Renal cortex interstitium (tissue), 11 donors: Measurements from ENCODE around the gene GRIFIN. TPM values are rescaled to one million over a fixed set of nuclear protein-coding genes. Genes with fewer than 3 reads are reported as not detected.
"Not testable (repeated sequence)": the region's sequence is repeated elsewhere in the genome, so short reads cannot be mapped to it uniquely, and the experiment has no call there.

Source experiments
- DNase-seq, 11 donors: peaks; one replicate each; pipeline ENCODE4 v3.0.0-alpha.2; 2013; ENCODE audit warnings: low read depth in 9 of 11, low spot score in 4 of 11; ENCODE audit errors: extremely low read depth in 1 of 11
- polyA plus RNA-seq, 3 donors: library from polyadenylated mRNA; unstranded; fragments of 120-200 nt; gene quantifications; one replicate each; pipeline ENCODE4 v1.2.1, GENCODE V29; 2013; ENCODE audit not compliant: insufficient read length in 3 of 3

The GRIFIN gene
- polyA plus RNA-seq, 3 donors, result not detected

DNA sequence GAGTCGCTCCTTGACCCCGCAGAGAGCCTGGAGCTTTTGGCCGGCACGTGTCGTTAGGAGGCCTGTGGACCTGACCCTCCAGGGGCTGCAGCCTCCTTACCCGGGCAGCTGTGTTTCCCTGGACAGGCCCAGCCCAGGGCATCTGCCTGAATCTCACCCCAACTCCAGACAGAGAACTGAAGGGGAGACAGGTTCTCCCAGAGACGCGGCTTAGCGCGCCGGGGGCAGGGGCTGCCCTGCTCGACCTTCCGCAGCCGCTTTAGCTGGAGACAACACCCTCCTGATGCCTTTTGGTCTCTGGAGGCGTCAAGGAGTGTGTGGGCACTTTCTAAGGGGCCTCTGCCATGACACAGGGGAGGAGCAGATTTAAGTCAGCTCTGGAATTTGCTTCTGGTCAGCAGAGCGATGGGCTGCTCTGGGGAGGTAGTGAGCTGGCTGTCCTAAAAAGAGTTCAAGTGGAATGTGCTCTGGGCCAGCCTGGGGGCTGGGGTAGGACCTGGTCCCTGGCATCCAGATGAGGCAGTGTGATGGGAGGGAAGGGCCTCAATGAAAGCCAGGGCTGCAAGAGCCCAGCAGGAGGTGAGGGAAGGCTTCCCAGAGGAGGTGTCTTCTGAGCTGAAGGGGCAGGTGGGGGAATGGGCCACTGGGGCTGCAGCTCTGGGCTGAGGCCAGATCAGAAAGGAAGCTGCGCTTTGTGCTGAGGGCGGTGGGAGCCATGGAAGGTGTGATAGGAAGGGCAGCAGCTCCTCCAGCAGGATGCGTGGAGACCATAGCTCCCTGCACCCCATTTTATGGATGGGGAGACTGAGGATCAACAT, 5.8 kb downstream of the GRIFIN start:
- DNase-seq, result no peak

DNA sequence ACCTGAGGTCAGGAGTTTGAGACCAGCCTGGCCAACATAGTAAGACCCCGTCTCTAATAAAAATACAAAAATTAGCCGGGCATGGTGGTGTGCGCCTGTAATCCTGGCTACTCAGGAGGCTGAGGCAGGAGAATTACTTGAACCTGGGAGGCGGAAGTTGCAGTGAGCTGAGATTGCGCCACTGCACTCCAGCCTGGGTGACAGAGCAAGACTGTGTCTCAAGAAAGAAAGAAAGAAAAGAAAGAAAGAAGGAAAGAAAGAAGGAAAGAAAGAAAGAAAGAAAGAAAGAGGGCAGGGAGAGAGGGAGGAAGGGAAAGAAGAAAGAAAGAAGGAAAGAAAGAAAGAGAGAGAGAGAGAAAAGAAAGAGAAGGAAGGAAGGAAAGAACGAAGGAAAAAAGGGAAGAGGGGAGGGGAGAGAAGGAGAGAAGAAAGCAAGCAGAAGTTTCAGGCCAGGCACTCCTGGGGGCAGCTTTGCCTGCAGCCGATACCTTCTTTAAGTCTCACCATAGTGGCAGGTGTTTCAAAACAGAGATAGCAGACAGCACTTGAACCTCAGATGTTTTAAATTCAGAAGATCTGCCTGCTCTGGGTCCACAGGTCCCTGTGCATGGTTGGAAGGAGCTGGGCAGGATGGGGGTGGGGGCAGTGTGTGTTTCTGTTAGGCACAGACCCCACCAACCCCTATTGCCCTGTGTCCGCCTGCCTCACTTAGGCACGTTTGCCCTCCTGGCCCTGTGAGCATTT, 6.6 kb downstream of the GRIFIN start:
- DNase-seq, result not testable (repeated sequence)

DNA sequence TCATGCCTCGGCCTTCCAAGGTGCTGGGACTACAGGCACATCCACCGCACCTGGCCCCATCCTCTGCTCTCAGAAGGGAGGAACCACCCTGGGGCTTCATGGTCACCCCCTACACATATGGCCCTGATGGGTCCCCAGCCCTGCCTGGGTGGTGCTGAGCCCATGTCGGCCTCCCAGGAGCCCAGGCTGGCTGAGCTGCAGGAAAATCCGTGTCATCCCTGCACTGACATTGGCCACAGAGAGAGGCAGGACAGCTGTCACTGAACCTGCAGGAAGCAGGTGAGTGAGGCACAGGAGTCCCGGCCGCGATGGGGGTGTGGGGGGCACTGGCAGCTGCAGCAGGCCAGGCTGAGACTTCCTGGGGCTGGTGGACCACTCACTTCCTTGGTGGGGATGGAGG, 8.0 kb downstream of the GRIFIN start:
- no peak for DNase-seq

GRCh38 chr7:2466675-2467074, 9.5 kb downstream of the GRIFIN start:
- DNase-seq, result no peak

- no peak for DNase-seq
These were observed 10.3 kb downstream of the GRIFIN start for GRCh38 chr7:2465928-2466327.

DNA sequence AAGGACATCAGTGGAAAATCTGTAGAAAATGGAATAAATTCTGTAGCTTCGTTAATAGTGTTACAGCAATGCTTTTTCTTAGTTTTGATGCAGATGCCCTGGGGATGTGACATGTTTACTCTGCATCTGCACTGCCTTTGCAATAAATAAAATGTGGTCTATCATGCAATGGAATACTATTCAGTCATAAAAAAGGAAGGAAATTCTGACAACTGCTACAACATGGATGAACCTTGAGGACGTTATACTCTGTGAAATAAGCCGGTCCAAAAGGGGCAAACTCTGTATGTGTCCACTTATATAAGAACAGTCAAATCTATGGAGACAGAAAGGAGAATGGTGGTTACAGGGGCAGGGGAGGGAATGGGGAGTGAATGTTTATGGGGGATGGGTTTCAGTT, 13.5 kb downstream of the GRIFIN start:
- no peak for DNase-seq

DNA sequence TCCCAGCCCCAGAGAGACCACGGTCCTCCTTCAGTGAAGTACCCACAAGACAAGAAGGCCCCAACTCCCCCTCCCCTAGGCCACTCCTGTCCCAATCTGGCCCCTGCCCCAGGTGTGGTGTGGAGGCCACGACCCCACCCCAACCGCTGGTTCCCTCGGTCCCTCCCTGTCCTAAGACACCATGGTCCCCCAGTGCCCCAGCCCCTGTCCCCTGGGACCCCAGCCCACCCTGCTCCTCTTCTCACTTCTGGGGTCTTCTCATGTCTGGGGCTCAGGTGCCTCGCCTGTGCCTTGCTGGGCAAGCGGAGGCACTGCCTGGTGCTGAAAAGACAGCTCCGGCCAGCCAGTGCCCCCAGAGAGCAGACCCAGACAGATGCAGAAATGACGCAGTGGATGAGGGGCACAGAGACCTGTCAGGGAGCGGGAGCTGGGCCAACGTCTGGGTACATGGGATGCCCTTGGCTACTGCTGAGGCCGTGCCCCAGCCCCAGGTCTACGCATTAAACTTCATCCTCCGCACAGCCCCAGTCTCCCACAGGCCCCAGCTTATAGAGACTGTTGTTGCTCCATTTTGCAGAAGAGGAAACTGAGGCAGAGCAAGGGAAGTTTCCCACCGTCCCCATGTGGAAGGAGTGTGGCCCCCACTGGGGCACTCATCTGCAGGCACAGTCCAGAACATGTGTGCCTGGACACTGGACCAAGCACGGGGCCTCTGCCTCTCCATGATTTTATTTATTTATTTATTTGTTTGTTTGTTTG, 14.8 kb downstream of the GRIFIN start:
- DNase-seq, result no peak

GRCh38 chr7:2460641-2461040, 15.6 kb downstream of the GRIFIN start:
- DNase-seq, result no peak

DNA sequence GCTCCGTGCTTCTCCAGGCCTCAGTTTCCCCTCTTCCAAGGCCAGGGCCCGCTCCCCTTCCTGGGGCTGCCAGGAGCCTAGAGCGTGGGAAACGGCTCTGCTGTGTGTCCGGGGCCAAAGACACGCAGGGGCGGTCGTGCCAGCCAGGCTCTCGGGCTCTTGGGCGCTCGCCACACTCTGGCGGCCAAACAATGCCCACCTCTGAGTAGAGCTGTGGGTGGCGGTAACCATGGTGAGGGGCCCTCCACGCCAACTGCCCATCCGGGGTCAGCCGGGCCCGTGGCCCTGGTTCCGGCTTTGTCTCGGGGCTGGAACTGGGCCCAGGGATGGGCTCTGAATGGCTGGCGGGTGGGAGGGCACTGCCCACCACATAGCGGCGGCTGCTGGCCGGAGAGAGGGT, 16.0 kb downstream of the GRIFIN start:
- DNase-seq, result no peak

DNA sequence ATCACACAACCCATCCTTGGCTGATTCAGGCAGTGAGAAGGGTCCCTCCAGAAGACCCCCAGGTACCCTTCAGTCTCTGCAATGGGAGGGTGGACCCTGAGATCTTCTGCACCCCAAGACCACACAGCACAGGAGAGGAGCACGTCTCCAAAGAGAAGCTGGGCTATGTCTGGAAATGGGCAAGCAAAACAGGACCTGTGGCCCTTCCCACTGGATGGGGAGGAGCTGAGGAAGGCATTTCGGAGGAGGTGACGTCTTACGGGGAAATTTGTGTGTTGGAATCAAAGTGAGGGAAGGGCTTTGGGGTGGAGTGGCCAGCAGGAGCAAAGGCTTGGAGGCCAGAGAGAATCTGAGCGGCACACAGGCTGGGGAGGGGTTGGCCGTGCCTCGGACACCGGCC, 16.5 kb downstream of the GRIFIN start:
- no peak for DNase-seq

- not testable (repeated sequence) for DNase-seq
These were observed 22.3 kb downstream of the GRIFIN start for GRCh38 chr7:2453849-2454248.

- DNase-seq, result no peak
These were observed 23.4 kb downstream of the GRIFIN start for GRCh38 chr7:2452643-2453270.

DNA sequence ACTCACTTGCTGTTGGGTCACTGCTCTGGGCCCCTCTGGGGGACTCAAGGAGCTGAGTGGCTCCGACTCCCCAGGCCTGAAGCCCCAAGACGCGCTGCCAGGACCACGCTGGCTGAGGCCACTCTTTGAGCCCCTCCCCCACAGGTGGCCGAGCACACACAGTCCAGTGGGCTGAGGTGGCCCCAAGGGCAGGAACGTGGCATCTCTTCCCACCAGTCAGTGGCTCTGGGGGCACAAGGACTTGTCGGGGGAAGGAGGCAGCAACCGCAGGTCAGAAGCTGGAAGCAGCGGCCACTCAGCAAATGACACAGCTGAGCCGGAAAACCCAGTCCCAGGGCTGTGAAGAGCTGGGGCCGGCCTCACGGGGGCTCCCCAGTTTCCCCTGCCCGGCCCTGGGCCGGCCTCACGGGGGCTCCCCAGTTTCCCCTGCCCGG, 24.1 kb downstream of the GRIFIN start:
- DNase-seq, result no peak

GRCh38 chr7:2451171-2452073, 24.8 kb downstream of the GRIFIN start:
- peak in 10 of 11 donors; percentile 49 to 77 (median 66) for DNase-seq

DNA sequence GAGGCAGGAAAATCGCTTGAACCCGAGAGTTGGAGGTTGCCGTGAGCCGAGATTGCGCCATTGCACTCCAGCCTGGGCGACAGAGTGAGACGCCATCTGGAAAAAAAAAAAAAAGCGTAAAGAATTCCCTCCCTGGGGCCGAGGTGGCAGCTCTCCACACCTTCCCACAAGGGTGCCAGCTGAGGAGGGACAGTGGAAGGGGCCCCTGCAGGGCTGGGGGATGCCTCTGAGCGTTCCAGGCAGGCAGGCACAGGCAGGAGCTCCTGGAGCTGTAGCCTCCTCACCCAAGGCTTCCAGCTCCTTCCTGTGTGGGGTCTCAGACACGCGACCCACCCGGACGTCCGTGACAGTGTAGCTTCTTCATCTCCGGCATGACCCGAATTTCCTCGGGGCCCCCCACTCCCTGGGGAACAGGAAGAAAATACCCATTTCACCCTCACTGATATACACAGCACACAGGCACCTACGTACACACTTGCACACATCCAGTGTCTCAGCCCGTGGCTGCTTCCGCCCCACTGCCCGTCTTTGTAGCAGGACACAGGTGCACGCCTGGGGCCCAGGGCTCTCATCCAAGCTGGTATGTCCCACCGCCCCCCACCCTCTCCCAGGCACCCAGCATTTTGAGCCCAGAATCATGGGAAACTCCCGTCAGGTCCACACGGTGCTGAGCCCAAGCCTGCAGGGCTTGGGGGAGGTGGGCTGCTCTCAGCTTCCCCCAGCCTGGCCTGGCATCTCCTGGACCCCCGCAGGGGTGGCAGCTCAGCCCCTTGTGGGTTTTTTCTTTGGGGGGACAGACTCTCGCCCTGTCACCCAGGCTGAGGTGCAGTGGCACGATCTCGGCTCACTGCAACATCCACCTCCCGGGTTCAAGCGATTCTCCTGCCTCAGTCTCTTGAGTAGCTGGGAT, 25.7 kb downstream of the GRIFIN start:
- DNase-seq, result no peak

GRCh38 chr7:2446676-2447075, 29.5 kb downstream of the GRIFIN start:
- no peak for DNase-seq

DNA sequence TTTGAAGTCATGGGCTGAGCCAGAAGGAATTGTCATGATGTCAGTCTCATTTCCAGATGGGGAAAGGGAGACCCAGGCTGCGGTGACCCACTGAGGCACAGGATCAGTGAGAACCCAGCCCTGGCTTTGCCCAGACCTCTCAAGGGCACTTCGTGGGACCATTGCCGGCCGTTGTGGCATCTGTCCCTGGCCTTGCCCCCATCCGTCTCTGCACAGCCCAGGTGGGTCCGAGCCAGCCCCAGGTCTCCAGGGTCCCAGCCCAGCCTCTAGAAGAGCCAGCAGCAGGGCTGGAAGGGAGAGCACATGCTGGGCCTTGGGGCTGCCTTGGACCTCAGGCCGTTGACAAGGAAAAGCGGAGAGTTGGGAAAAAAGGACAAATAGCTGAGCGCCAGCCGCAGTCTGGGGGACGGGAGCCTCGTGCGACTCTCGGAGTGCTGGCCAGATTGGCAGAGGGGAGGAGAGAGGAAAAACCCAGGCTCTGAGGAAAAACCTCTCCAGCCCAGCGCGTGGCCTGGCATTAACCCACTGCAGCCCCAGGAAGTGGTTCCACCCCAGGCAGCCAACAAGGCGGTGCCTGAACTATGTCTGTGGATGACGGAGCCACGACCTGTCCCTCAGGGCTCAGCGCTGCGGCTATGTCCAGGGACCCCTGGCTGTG, 30.2 kb downstream of the GRIFIN start:
- no peak for DNase-seq
